Activated CD8-positive, alpha-beta memory T cell treated with anti-CD3 and anti-CD28 coated beads, Interleukin-2, amount 50 U/mL, for 24 hours (primary cell): ENCODE data around the gene CACNA1H.
"Not testable (repeated sequence)": the region's sequence is repeated elsewhere in the genome, so short reads cannot be mapped to it uniquely, and the experiment has no call there.

Experiments used
- DNase-seq: peaks from one replicate; pipeline ENCODE4 v3.0.0-alpha.2; 2020; ENCODE audit errors: extremely low read depth

CACNA1H gene

GRCh38 chr16:1265090-1265630 is 112.3 kb downstream of the CACNA1H start:
- no peak for DNase-seq

- DNase-seq, result no peak
Observed at GRCh38 chr16:1265826-1266225, 112.9 kb downstream of the CACNA1H start.

GRCh38 chr16:1269418-1269817 is 116.5 kb downstream of the CACNA1H start:
- not testable (repeated sequence) for DNase-seq

DNA sequence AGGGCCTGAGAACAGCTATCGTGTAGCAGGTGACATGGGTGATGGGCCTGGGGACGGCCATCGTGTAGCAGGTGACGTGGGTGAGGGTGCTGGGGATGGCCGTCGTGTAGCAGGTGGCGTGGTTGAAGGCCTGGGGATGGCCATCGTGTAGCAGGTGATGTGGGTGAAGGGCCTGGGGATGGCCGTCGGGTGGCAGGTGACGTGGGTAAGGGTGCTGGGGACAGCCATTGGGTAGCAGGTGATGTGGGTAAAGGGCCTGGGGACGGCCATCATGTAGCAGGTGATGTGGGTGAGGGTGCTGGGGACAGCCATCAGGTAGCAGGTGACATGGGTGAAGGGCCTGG is 118.4 kb downstream of the CACNA1H start:
- no peak for DNase-seq
